IPS-18c (cell line): ENCODE data around the gene ZC3H12D.
"Not testable (repeated sequence)": the region's sequence is repeated elsewhere in the genome, so short reads cannot be mapped to it uniquely, and the experiment has no call there.

Experiments used
- H3K4me3 ChIP-seq: 2 replicates; pipeline ENCODE4 v1.7.0; 2013; ENCODE audit warnings: low read depth, mild to moderate bottlenecking, low read length, moderate library complexity; ENCODE audit not compliant: insufficient read depth
- H3K9me3 ChIP-seq: one replicate; pipeline ENCODE4 v1.6.1; 2013; ENCODE audit warnings: mild to moderate bottlenecking, low read length, moderate library complexity; ENCODE audit not compliant: control insufficient read depth, insufficient read depth

Gene ZC3H12D

DNA sequence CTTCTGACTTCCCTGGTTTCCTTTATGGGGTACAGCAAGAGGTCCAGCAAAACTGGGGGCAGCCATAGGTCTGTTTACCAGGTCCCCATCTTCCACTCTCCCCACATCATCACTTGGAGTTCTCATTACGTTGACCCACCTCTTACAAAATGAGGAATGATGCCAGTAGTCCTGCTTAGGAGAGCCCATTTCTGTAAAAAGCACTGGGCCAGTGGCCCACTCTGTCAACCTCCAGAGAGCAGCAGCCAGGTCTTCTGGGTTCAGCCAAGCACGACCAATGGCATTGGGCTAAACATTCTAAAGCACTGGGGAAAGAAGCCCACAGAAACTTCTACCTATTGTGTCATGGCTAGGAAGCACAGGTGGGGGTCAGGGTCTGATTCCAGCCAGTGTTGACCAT is 13.9 kb downstream of the ZC3H12D start:
- H3K4me3 ChIP-seq: no peak overlapping the region
- no peaks in the 10 kb centered on the region for H3K9me3 ChIP-seq

DNA sequence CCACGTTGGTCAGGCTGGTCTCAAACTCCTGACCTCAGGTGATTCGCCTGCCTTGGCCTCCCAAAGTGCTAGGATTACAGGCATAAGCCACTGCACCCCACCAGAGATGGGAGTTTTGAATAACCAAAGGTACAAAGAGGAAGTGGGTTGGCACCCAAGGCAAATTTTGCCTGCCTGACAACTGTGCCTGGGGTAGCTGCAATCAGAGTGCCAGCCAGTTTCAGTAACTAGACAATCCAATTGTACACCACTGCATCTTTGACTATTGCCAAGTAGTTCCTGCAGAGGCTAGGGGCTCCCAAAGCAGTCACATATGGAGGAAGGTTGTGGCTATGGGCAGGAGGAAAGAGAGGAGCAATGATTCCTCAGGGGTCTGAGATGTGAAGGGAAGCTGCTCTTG is 16.6 kb downstream of the ZC3H12D start:
- H3K9me3 ChIP-seq: no peaks in the 10 kb centered on the region

DNA sequence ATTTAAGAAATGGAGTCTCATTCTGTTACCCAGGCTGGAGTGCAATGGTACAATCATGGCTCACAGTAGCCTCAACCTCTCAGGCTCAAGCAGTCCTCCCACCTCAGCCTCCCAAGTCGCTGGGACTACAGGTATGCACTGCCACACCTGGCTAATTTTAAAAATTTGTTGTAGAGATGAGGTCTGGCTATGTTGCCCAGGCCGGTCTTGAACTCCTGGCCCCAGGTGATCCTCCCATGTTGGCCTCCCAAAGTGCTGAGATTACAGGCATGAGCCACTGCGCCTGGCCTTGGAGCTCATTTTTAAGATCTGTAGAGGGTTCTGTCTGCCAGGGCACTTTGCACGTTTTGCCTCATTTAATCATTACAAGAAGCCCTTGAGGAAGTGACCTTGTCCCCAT is 17.5 kb downstream of the ZC3H12D start:
- no peak overlapping the region for H3K4me3 ChIP-seq

More for the DNA sequence above, 16.6 kb downstream of the ZC3H12D start:
- no peak overlapping the region for H3K4me3 ChIP-seq

DNA sequence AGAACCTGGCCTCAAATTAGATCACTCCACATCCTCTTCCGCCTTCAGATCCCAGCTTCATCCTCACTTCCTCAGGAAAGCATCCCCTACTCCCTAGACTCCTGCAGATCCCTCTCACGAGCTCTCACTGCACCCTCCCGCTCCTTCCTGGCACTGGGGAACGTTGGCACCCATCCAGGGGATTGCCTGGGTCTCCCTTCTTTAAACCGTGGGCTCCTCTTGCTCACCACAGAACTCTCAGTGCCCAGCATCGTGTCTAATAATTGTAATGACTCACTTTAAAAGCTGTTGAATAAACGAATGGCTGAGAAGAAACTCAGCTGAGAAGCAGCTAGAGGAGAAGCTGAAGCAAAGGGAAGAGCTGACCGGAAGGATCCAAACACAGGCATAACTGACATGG is 20.4 kb downstream of the ZC3H12D start:
- Histone ChIP-seq H3K9me3 (no peaks in the 10 kb centered on the region), H3K4me3 (no peak overlapping the region)

More for the DNA sequence above, 17.5 kb downstream of the ZC3H12D start:
- H3K9me3 ChIP-seq: no peaks in the 10 kb centered on the region

DNA sequence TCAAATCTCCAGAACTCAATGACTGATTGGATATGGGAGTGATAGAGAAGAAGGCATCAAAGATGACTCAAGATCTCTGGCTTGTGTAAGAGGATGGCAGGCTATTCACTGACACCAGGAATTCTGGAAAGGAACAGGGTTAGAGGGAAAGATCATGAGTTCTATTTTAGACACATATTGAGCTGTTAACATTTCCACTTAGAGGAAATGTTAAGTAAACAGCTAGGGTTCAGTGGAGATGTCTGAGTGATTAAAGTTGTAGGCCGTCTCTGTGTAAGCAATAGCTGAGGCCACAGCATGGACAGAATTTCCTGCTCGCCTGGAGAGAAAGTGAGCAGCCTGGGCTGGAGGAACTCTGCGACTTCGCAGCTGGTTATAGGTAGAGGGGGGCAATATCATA is 21.0 kb downstream of the ZC3H12D start:
- no peak overlapping the region for H3K4me3 ChIP-seq
- H3K9me3 ChIP-seq: no peaks in the 10 kb centered on the region

DNA sequence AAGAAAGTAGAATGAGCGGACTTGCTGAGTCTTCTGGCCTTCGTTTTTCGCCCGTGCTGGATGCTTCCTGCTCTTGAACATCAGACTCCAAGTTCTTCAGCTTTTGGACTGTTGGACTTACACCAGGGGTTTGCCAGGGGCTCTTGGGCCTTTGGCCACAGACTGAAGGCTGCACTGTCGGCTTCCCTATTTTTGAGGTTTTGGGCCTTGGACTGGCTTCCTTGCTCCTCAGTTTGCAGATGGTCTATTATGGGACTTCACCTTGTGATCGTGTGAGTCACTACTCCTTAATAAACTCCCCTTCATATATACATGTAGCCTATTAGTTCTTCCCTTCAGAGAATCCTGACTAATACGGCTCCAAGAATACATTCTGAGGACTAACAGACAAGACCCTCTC is 22.1 kb downstream of the ZC3H12D start:
- H3K9me3 ChIP-seq, H3K4me3 ChIP-seq: not testable (repeated sequence)

DNA sequence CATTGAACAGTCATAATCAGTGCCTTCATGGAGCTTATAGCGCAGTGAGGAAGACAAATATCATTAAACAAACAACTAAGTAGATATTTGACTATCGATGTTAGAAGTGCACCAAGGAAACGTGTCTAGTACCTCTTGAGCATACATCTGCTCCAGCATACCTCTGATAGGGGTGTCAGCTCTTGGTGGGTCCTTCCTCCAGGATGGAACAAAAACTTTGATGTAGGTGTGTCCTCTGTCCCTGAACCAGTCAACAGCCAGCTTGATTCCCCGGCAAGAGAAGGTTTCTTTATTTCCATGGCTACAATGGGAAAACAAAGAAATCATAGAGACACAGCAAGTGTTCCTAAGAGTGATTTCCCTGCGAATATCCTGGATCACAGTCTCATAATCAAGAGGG is 23.1 kb downstream of the ZC3H12D start:
- H3K9me3 ChIP-seq: no peaks in the 10 kb centered on the region
- no peak overlapping the region for H3K4me3 ChIP-seq

DNA sequence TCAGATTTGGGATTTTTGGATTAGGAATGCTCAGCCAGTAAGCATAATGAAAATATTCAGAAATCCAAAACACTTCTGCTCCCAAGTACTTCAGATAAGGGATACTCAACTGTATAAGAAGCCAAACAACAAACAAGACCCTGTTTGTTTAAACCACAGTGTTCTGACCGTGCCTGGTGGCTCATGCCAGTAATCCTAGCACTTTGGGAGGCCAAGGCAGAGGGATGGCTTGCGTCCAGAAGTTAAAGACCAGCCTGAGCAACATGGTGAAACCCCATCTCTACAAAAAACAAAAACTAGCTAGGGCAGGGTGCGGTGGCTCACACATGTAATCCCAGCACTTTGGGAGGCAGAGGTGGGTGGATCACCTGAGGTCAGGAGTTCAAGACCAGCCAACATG is 24.6 kb downstream of the ZC3H12D start:
- H3K9me3 ChIP-seq: not testable (repeated sequence)

DNA sequence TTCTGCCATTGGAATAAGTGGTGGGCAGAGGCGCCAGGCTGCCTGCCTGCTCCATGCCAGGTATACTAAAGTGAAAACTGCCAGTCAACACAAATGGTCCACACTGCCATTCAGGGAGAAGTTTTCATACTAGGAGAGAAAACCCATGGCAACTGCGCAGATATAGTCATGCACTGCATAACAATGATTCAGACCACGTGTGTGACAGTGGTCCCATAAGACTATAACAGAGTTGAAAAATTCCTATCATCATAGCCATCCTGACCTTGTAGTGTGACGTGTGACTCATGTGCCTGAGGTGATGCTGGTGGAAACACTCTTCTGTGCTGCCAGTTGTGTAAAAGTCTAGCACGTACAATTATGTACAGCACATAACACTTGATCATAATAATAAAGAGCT is 25.1 kb downstream of the ZC3H12D start:
- no peaks in the 10 kb centered on the region for H3K9me3 ChIP-seq
- no peak overlapping the region for H3K4me3 ChIP-seq

More for the DNA sequence above, 24.6 kb downstream of the ZC3H12D start:
- H3K4me3 ChIP-seq: not testable (repeated sequence)

DNA sequence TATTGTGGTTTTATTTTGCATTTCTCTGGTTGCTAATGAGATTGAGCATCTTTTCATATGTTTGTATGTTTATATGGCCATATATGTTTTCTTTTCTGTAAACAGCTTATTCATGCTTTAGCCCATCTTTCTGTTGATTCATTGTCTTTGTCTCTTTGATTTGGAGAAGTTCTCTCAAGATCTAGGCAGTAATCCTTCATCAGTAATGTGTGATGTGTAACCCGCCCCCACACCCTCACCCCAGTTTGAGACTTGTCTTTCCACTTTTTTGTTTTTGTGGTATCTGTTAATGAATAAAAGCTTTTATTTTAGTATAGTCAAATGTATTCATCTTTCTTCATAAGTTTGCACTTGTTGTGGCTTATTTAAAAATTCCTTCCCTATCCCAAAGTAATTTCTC is 26.0 kb downstream of the ZC3H12D start:
- H3K4me3 ChIP-seq: no peak overlapping the region

DNA sequence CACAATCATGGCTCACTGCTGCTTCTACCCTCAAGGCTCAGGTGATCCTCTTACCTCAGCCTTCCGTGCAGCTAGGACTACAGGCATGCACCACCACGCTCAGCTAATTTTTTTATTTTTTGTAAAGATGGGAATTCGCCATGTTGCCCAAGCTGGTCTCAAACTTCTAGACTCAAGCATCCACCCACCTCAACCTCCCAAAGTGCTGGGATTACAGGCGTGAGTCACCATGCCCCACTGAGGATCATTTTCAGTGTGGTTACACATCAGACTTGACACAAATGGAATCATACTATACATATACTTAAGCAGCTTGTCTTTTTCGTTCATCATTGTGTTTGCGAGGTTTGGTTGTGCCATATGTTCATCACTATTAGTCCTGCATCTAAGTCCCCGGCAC is 26.6 kb downstream of the ZC3H12D start:
- Histone ChIP-seq H3K9me3 (no peaks in the 10 kb centered on the region), H3K4me3 (no peak overlapping the region)

More for the DNA sequence above, 26.0 kb downstream of the ZC3H12D start:
- H3K9me3 ChIP-seq: no peaks in the 10 kb centered on the region

DNA sequence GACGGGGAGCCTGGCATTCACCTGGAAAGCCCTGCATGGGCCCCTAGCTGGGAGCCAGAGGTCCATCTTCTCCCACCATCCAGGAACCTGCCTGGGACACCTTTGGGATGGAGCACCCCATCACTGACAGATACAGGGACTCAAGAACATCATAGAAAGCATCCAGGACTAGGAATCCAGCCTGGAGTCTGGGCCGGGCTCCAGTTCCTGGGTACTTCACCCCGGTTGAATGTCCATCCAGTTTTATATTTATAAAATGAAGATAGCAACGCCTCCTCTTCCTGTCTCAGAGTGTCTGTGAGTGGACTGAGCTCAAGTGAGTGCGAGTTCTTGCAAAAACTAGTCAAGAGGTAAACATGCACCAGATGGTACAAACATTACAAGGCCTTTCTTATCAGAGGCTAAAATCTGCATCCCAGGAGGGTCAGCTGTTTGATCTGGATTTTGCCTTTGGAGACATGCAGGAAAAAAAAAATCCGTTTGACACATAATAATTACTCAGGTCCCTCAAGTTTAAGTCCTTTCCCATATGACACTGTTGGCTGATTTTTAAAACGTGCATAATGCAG is 27.4 kb downstream of the ZC3H12D start:
- Histone ChIP-seq H3K4me3 (no peak overlapping the region), H3K9me3 (no peaks in the 10 kb centered on the region)

DNA sequence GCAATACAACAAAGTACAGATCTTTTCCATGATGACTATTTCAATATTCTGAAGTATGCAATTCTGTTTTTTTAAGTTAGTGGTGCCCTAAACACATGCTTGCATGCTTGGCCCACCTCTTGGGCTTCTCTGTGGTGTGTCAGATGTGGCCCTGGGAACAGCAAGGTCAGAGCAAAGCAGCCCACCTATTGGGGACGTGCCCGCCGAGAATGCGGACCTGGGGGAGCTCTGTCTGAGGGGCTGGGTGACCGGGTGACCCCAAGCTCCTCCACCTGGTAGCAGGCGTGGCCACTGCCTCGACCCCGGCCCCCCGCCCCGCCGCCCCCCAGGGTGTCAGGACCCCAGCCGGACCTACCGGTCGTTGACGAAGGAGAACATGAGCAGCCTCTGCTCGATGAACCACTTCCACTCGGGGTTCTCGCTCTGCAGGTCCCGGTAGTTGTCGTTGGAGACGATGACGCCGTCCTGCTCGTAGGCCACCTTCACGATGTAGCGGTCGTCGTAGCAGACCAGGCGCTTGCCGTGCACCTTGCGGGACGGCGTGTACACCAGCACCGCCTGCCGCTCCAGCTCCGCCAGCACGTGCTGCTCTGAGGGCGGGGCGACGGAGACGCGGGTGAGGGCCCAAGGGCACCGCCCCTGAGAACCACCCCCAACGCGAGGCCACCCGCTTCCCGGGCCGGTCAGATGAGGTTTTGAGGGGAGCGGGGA is 28.3 kb downstream of the ZC3H12D start:
- no peak overlapping the region for H3K4me3 ChIP-seq
- H3K9me3 ChIP-seq: no peaks in the 10 kb centered on the region

DNA sequence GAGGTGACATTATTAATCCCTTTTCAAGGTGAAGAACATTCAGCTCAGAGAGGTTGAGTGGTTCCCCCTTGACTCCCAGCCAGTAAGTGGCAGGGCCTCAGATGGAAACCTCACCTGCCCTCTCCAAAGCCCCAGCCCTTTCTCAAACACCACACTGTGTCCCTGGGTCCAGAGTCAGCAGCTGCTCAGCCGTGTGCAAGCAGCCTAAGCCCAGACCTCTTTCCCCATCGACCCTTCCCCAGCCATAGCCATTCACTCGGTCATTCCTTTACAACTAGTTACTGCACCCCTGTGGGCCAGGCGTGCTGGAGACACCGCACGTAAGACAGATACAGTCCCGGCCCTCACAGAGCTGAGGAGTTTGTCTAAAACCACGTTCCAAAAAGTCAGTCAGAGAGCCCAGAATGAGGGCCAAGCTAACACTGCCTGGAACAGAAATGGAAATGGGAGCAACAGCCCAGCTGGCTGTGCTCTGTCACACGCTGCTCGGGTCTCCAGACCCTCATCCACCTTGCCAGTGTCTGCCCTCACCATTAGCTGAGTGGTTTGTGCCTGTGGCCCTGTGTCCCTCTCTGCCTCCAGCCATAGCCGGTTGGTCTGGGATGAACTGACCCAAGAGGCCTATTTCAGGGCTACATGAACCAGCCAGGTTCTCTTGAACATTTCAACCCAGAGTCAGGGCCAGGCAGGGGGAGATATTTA is 29.6 kb downstream of the ZC3H12D start:
- Histone ChIP-seq H3K4me3 (no peak overlapping the region), H3K9me3 (peaks cover 2% of the 10 kb centered on the region)

DNA sequence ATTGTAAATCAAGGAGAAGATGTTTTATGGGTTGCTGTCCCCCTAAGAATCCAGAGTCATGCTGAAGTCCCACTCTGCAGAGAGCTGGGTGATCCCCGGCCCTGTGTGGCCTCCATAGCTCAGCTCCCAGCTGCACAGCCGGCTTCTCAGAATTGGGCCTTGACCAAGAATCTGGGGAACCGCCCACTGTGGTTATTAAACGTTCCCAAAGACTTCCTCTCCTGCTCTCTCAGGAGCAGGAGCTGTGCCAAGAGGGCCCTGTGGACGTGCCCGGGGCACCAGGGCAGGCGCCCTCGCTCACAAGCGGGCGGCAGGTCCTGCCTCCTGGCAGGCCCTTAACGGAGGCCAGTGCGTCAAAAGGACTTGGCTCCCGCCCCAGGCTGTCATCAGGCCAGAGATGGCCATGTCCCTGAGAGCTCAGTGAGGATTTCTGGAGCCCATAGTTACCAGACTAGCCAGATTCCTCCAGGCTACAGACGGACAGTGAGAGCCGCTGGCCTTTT is 30.4 kb downstream of the ZC3H12D start:
- no peak overlapping the region for H3K4me3 ChIP-seq
- peaks cover 2% of the 10 kb centered on the region for H3K9me3 ChIP-seq

DNA sequence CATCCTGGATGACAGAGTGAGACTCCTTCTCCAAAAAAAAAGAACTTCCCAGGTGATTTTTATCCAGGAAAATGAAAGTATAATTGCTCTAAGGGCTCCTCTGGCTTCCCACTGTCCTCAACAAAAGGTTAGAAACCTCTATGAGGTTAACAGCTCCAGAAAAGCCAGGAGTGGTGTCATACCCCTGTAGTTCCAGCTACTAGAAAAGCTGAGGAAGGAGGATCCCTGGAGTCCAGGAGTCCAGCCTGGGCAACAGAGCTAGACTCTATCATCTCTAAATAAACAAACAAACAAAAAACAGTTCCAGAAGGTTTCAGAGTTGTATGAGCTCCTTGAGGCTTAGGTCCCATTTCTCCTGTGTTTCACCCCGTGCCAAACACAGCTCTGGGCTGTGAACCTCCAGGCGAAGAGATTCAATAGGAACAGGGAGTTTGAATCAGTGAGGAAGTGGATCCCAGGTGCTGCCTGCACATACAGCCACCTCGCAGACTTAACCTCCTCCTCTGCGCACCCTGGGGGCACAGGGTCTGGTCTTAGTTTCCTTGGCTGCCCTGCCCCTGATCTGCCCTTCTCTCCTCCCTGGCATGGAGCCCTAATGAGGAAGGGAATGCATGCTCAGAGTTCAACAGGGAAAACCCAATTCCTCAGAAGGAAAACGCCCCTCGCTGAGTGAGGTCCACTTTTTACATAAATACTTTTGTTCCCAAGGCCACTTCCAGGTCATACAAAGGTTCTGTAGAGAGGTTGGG is 31.0 kb downstream of the ZC3H12D start:
- Histone ChIP-seq H3K4me3 (no peak overlapping the region), H3K9me3 (peaks cover 2% of the 10 kb centered on the region)

DNA sequence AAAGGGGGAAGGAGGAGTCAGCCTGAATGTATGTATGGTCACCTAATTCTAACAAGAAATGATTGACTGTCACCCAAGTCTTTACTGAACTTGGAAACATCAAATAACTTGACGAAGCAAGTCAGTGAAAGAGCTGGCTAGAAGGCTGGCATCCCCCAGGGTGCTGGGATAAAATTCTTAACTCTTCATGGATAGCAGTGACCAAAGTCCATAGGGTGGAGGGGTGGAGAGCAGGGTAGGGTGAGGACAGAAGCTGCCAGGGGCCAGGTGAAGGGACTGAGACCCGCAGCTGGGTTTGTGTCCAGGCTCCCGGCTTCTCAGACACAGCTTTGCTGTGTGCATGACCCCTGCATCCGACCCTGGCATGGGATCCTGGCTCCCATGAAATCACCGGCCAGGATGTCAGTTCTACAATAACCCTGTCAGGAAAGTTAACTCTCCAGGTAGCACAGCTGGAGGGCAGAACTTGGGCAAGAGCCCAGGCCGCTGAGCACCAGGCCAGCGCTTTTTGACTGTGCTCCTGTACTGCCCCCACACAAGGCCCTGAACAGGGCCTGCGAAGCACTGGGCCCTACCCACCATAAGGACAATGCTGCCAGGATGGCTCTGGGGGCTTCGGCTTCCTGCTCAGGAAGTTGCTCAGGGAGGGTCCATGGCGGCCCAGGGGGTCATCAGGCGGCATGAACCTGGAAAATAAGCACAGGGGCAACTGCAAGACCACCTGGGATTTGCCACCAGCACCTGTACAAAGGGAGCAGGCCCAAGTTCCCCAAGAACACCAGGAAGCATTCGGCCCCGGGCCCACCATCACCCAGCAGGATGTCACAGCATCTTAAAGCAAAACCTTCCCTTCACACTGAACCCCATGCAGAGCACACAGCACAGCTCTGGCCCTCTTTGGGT is 32.5 kb downstream of the ZC3H12D start:
- no peak overlapping the region for H3K4me3 ChIP-seq
- H3K9me3 ChIP-seq: peaks cover 2% of the 10 kb centered on the region
